Measurements from ENCODE around the gene PIK3R2.

Gene PIK3R2

GRCh38 chr19:18203408-18203862 lies 50.5 kb downstream of the PIK3R2 start:
- peak overlapping the region; percentile 67 for H3K4me3 ChIP-seq (ENCODE audit: low read depth, low read length)
- no peak for TF ChIP-seq CTCF (IDR thresholded peaks at IDR 0.05; ENCODE audit: low read depth, low read length)
- H3K36me3 ChIP-seq: peaks cover 22% of the 10 kb centered on the region
- no peaks in the 10 kb centered on the region for H3K4me1 ChIP-seq
- no peaks in the 10 kb centered on the region for H3K27me3 ChIP-seq
- DNase-seq: peak; percentile 33
- H3K9me3 ChIP-seq: no peaks in the 10 kb centered on the region

DNA sequence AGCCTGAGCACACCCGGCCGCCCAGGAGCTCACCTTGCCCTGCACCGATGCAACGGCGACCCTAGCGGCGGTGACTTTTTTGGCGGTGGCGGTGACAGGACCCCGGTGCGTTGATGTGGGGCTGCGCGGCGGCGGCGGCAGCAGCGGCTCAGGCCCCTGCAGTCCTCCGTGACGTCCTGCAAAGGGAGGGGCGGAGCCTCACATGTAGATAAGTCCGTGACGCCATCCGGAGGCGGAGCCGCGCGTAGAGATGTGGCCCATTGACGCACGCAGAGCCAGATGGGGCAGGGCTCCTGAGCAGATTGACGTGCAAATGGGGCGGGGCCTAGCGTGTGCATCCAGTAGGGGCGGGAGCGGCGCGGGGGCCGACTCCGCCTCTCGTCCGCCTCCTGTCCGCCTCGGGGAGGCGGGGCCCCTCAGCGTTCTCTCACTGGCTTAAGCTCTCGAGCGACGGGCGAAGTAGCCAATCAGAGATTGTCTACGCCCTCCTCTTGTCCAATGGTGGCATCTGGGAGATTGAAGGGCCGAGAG lies 51.0 kb downstream of the PIK3R2 start, which contains the start of gene RAB3A:
Gene RAB3A (minus strand): TSS at position 180 of the 531 bp plus-strand sequence. CDS start 1,302 bp downstream, outside the sequence.
- H3K4me1 ChIP-seq: no peaks in the 10 kb centered on the region
- TF ChIP-seq CTCF (IDR thresholded peaks at IDR 0.05; ENCODE audit: low read depth, low read length): no peak
- no peaks in the 10 kb centered on the region for H3K9me3 ChIP-seq
- no peaks in the 10 kb centered on the region for H3K27me3 ChIP-seq
- peak within 1 kb of the TSS; percentile 79 for H3K4me3 ChIP-seq (ENCODE audit: low read depth, low read length)
- peaks cover 18% of the 10 kb centered on the region for H3K36me3 ChIP-seq
- peak; percentile 100 for DNase-seq

DNA sequence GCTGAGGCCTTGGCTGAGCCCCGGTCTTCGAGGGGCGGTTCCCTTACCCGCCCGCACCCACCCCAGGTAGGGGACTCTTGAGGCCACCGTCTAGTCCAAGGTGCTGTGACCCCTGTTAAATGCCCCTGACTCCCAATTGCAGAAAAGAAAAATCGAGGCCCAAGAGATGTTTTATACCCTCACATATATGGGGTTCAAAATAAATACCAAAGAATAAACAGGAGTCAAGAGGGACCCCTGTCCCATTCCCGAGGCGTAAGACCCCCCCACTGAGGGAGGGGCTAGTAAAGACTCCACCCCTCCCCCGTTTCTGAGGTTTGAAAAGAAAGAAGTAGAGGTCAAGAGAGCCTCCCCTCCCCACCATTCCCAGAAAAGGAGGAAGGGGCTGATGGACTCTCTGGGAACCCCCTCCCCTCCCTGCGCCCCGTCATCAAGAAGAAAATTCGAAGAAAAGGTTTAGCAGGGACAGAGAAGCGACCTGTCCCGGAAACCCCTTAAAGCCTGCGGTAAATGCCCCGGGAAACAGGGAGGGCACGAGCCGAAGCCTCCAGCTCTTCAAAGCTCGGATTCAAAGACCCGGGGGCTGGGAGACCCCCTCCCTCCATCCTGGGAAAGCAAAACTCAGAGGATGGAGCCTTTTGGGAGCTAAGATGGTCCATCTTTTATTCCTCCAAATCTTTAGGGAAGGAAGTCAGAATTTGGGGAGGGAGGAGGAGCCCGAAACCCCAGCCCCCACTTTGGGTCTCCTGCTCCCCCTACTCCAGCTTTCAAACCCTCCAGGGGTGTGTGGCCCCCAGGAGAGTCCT lies 51.6 kb downstream of the PIK3R2 start:
- peaks cover 16% of the 10 kb centered on the region for H3K36me3 ChIP-seq
- H3K27me3 ChIP-seq: no peaks in the 10 kb centered on the region
- no peaks in the 10 kb centered on the region for H3K4me1 ChIP-seq
- H3K4me3 ChIP-seq (ENCODE audit: low read depth, low read length): peak overlapping the region; percentile 79
- no peak for TF ChIP-seq CTCF (IDR thresholded peaks at IDR 0.05; ENCODE audit: low read depth, low read length)
- H3K9me3 ChIP-seq: no peaks in the 10 kb centered on the region
- peak; percentile 41 for DNase-seq

GRCh38 chr19:18205200-18205892 lies 52.4 kb downstream of the PIK3R2 start:
- no peak for TF ChIP-seq CTCF (IDR thresholded peaks at IDR 0.05; ENCODE audit: low read depth, low read length)
- Histone ChIP-seq H3K27me3 (no peaks in the 10 kb centered on the region), H3K9me3 (no peaks in the 10 kb centered on the region), H3K36me3 (peaks cover 9% of the 10 kb centered on the region), H3K4me3 (ENCODE audit: low read depth, low read length) (peak overlapping the region; percentile 79), H3K4me1 (no peaks in the 10 kb centered on the region)
- DNase-seq: peak; percentile 58

GRCh38 chr19:18206018-18206417 lies 53.1 kb downstream of the PIK3R2 start:
- Histone ChIP-seq H3K9me3 (no peaks in the 10 kb centered on the region), H3K27me3 (no peaks in the 10 kb centered on the region), H3K4me1 (no peaks in the 10 kb centered on the region), H3K36me3 (peaks cover 5% of the 10 kb centered on the region), H3K4me3 (ENCODE audit: low read depth, low read length) (no peak overlapping the region)
- no peak for DNase-seq
- TF ChIP-seq CTCF (IDR thresholded peaks at IDR 0.05; ENCODE audit: low read depth, low read length): no peak

Data from BE2C (cell line).